HCT116 (cell line): ENCODE results near the gene MOB3C. TPM values are rescaled to one million over a fixed set of nuclear protein-coding genes. Genes with fewer than 3 reads are reported as not detected.

ENCODE experiments used
- ATAC-seq: fragments of 200-7000 bp; cut with Tn5 transposase; 2 replicates; pipeline ENCODE4 v1.9.1; 2020; ENCODE audit warnings: mild to moderate bottlenecking, moderate library complexity
- BruUV-seq: library from RNA; stranded (reverse); fragments of 400-500 nt; replicated peaks from 2 replicates; lab custom pipeline; 2021; lab: Mats Ljungman, UMichigan
- CTCF ChIA-PET: fragments of 300-600 bp; sonication (Branson Sonifier 250); formaldehyde crosslinking; loops from one replicate; lab custom pipeline; 2021; ENCODE audit warnings: antibody characterized with exemption; lab: Charles Lee
- POLR2A ChIA-PET: fragments of 300-600, 350-600 bp; sonication (Branson Sonifier 250); formaldehyde crosslinking; loops from one replicate; lab custom pipeline; 2021; ENCODE audit warnings: antibody characterized with exemption; lab: Charles Lee
- RAD21 ChIA-PET, 2 experiments: fragments of 300-600 bp; sonication (Branson Sonifier 250); formaldehyde crosslinking; loops; one replicate each; lab custom pipeline; 2023; ENCODE audit warnings: low total read pairs in 2 of 2; ENCODE audit not compliant: uncharacterized antibody in 2 of 2, unreplicated experiment in 2 of 2, low non-redundant PET in 1 of 2; lab: Charles Lee
- DNase-seq: peaks from one replicate; pipeline ENCODE4 v3.0.0-alpha.2; 2010; ENCODE audit warnings: low read depth, low spot score
- H2AFZ ChIP-seq: fragments of 200-600 bp; shearing (Covaris generic), sonication (generic); 2 replicates; pipeline ENCODE4 v1.6.1; 2017; ENCODE audit warnings: low read depth, mixed run types, mixed read lengths, antibody characterized with exemption, low read length; ENCODE audit not compliant: poor library complexity, severe bottlenecking
- H3K27ac ChIP-seq: 2 replicates; pipeline ENCODE4 v1.5.1; 2012; ENCODE audit warnings: low read depth, low read length
- H3K27me3 ChIP-seq: fragments of 200-600 bp; sonication (generic); 2 replicates; pipeline ENCODE4 v1.6.1; 2016; ENCODE audit warnings: mixed run types, low read length, mixed read lengths; ENCODE audit not compliant: insufficient read depth
- H3K36me3 ChIP-seq, 2 experiments: fragments of 200-500 bp in 1 of 2; fragments of 200-600 bp in 1 of 2; sonication (Bioruptor generic) in 1 of 2; sonication (generic) in 1 of 2; 2 replicates each; pipeline versions ENCODE4 v1.5.1 to v1.6.1; 2014 to 2016; ENCODE audit warnings: low read length in 2 of 2, inconsistent platforms in 1 of 2, mixed read lengths in 1 of 2, mixed run types in 1 of 2; ENCODE audit not compliant: insufficient read depth in 2 of 2, control insufficient read depth in 1 of 2
- H3K4me1 ChIP-seq, 2 experiments: fragments of 200-600 bp in 1 of 2; sonication (generic) in 1 of 2; 2 replicates each; pipeline versions ENCODE4 v1.5.1 to v1.6.1; 2012 to 2017; ENCODE audit warnings: low read length in 2 of 2, inconsistent platforms in 1 of 2, mild to moderate bottlenecking in 1 of 2, mixed read lengths in 1 of 2, mixed run types in 1 of 2, moderate library complexity in 1 of 2; ENCODE audit not compliant: insufficient read depth in 2 of 2, control insufficient read depth in 1 of 2
- H3K4me2 ChIP-seq: fragments of 200-600 bp; sonication (generic); 2 replicates; pipeline ENCODE4 v1.6.1; 2017; ENCODE audit warnings: mixed run types, low read length, mixed read lengths
- H3K4me3 ChIP-seq, 2 experiments: fragments of 200-600 bp in 1 of 2; sonication (generic) in 1 of 2; replicated peaks in 1 of 2; 2 replicates each; pipeline ENCODE4 v1.5.1; 2011 to 2016; ENCODE audit warnings: low read length in 2 of 2, control low read depth in 1 of 2, low read depth in 1 of 2, mild to moderate bottlenecking in 1 of 2, mixed read lengths in 1 of 2, mixed run types in 1 of 2
- H3K79me2 ChIP-seq: fragments of 200-600 bp; sonication (generic); 2 replicates; pipeline ENCODE4 v1.6.1; 2017; ENCODE audit warnings: mild to moderate bottlenecking, mixed run types, low read length, moderate library complexity, mixed read lengths; ENCODE audit not compliant: insufficient read depth
- H3K9ac ChIP-seq: fragments of 200-600 bp; sonication (generic); 2 replicates; pipeline ENCODE4 v1.6.1; 2016; ENCODE audit warnings: low read length, mixed read lengths
- H3K9me2 ChIP-seq: fragments of 200-600 bp; sonication (generic), shearing (Covaris generic); 2 replicates; pipeline ENCODE4 v1.6.1; 2017; ENCODE audit warnings: mixed run types, mild to moderate bottlenecking, moderate library complexity; ENCODE audit not compliant: insufficient read depth
- H3K9me3 ChIP-seq, 2 experiments: fragments of 200-500 bp in 1 of 2; fragments of 200-600 bp in 1 of 2; sonication (Bioruptor generic) in 1 of 2; sonication (generic) in 1 of 2; 2 replicates each; pipeline ENCODE4 v1.6.1; 2014 to 2017; ENCODE audit warnings: low read length in 2 of 2, mixed read lengths in 2 of 2, inconsistent platforms in 1 of 2, low read depth in 1 of 2, mild to moderate bottlenecking in 1 of 2, mixed run types in 1 of 2, moderate library complexity in 1 of 2; ENCODE audit not compliant: control insufficient read depth in 1 of 2, insufficient read depth in 1 of 2
- H4K20me1 ChIP-seq: fragments of 200-600 bp; sonication (generic), shearing (Covaris generic); 2 replicates; pipeline ENCODE4 v1.6.1; 2017; ENCODE audit warnings: mixed run types, mild to moderate bottlenecking, moderate library complexity; ENCODE audit not compliant: insufficient read depth
- CTCF ChIP-seq, 3 experiments: fragments of 200-600 bp in 1 of 3; sonication (generic) in 1 of 3; IDR thresholded peaks in 2 of 3; conservative IDR thresholded peaks in 1 of 3; 2 replicates each; pipeline ENCODE4 v1.5.1; 2012 to 2017; ENCODE audit warnings: low read depth in 2 of 3, low read length in 2 of 3, antibody characterized with exemption in 1 of 3, borderline replicate concordance in 1 of 3, control low read depth in 1 of 3, mild to moderate bottlenecking in 1 of 3, mixed read lengths in 1 of 3, mixed run types in 1 of 3, moderate library complexity in 1 of 3; ENCODE audit not compliant: insufficient read depth in 1 of 3
- EGR1 ChIP-seq: IDR thresholded peaks from 2 replicates; pipeline ENCODE4 v1.6.1; 2012; ENCODE audit warnings: low read depth
- FOSL1 ChIP-seq: IDR thresholded peaks from 2 replicates; pipeline ENCODE4 v1.6.1; 2012; ENCODE audit warnings: low read depth
- JUND ChIP-seq: IDR thresholded peaks from 2 replicates; pipeline ENCODE4 v1.6.1; 2012
- POLR2A ChIP-seq: IDR thresholded peaks from 2 replicates; pipeline ENCODE4 v1.7.0; 2011; ENCODE audit warnings: borderline replicate concordance; ENCODE audit not compliant: insufficient read depth, insufficient read length; ENCODE audit errors: extremely low read depth
- POLR2AphosphoS5 ChIP-seq: IDR thresholded peaks from 2 replicates; pipeline ENCODE4 v1.6.1; 2011; ENCODE audit warnings: mild to moderate bottlenecking, low read depth, low read length, moderate library complexity
- REST ChIP-seq: IDR thresholded peaks from 2 replicates; pipeline ENCODE4 v1.6.1; 2012; ENCODE audit warnings: low read depth
- SRF ChIP-seq: IDR thresholded peaks from 2 replicates; pipeline ENCODE4 v1.6.1; 2012; ENCODE audit warnings: low read depth
- TCF7L2 ChIP-seq: IDR thresholded peaks from 2 replicates; pipeline ENCODE4 v1.7.0; 2011; ENCODE audit warnings: borderline replicate concordance, inconsistent platforms; ENCODE audit not compliant: insufficient read depth, insufficient read length; ENCODE audit errors: extremely low read depth
- YY1 ChIP-seq: IDR thresholded peaks from 2 replicates; pipeline ENCODE4 v1.6.1; 2011; ENCODE audit warnings: low read length, low read depth, moderate library complexity, mild to moderate bottlenecking; ENCODE audit not compliant: insufficient replicate concordance; ENCODE audit errors: extremely low read depth
- ZBTB33 ChIP-seq: IDR thresholded peaks from 2 replicates; pipeline ENCODE4 v1.6.1; 2011; ENCODE audit warnings: mild to moderate bottlenecking, low read length, moderate library complexity; ENCODE audit not compliant: insufficient replicate concordance; ENCODE audit errors: extremely low read depth
- ZFX ChIP-seq: fragments of 450-650 bp; IDR thresholded peaks from 2 replicates; pipeline ENCODE4 v1.6.1; 2017
- ZNF274 ChIP-seq: fragments of 200-500 bp; sonication (Bioruptor generic); IDR thresholded peaks from 2 replicates; pipeline ENCODE4 v1.6.1; 2014; ENCODE audit warnings: mild to moderate bottlenecking, low read depth, low read length, inconsistent platforms
- intact Hi-C: fragments of 100-400 bp; cut with micrococcal nuclease; formaldehyde crosslinking; loops from 2 replicates; pipeline ENCODE4 v1.10.0; 2022
- total RNA-seq: library from RNA; stranded (reverse); gene quantifications from one replicate; pipeline ENCODE4 v1.2.1, GENCODE V29; 2021; ENCODE audit not compliant: unreplicated experiment

MOB3C gene
- total RNA-seq, 1 experiment from 2014 or later, result 5.5 TPM

GRCh38 chr1:46596036-46596435, 20.6 kb downstream of the MOB3C start:
- Histone ChIP-seq H4K20me1 (no peaks in the 10 kb centered on the region), H3K9ac (no peak overlapping the region), H3K4me3 (no peak overlapping the region), H3K79me2 (no peaks in the 10 kb centered on the region; the same call in 1 of the 2 replicates), H3K27me3 (no peaks in the 10 kb centered on the region), H3K4me1 (no peaks in the 10 kb centered on the region), H3K4me2 (no peak overlapping the region), H3K27ac (no peak overlapping the region), H3K9me3 (no peaks in the 10 kb centered on the region), H3K36me3 (peaks cover 8 to 17% of the 10 kb centered on the region in 2 experiments; a peak in 2 of 4 replicates), H3K9me2 (no peaks in the 10 kb centered on the region), H2AFZ (no peak overlapping the region)
- DNase-seq (no peak), ATAC-seq (no peak)
- no peak for TF ChIP-seq ZFX
- no peak for TF ChIP-seq ZNF274
- TF ChIP-seq EGR1, result no peak
- TF ChIP-seq YY1, result no peak
- no peak for TF ChIP-seq SRF
- intact Hi-C loops, result no loop called here
- ChIA-PET RAD21 (no interaction called here), POLR2A (no interaction called here), CTCF (no interaction called here)
- BruUV-seq, result no TSS peak

GRCh38 chr1:46595127-46595526, 21.5 kb downstream of the MOB3C start:
- Histone ChIP-seq H3K36me3 (peaks cover 12 to 23% of the 10 kb centered on the region in 2 experiments; a peak in 2 of 4 replicates), H3K27me3 (no peaks in the 10 kb centered on the region), H3K9ac (no peak overlapping the region), H4K20me1 (no peaks in the 10 kb centered on the region), H3K79me2 (no peaks in the 10 kb centered on the region; the same call in 1 of the 2 replicates), H3K27ac (no peak overlapping the region), H3K9me3 (no peaks in the 10 kb centered on the region), H3K4me2 (no peak overlapping the region), H3K9me2 (no peaks in the 10 kb centered on the region), H3K4me1 (no peaks in the 10 kb centered on the region), H3K4me3 (no peak overlapping the region), H2AFZ (no peak overlapping the region)
- ChIA-PET POLR2A (no interaction called here), CTCF (no interaction called here), RAD21 (no interaction called here)
- no TSS peak for BruUV-seq
- DNase-seq (no peak), ATAC-seq (no peak)
- intact Hi-C loops, result no loop called here
- TF ChIP-seq FOSL1, result no peak
- TF ChIP-seq CTCF (IDR thresholded peaks at IDR 0.05 in 2 of 3, conservative IDR thresholded peaks at IDR 0.05 in 1 of 3; ENCODE audit: borderline replicate concordance in 1 of 3, insufficient read depth in 1 of 3, low read depth in 2 of 3, low read length in 2 of 3), result no peak
- TF ChIP-seq SRF, result no peak
- no peak for TF ChIP-seq ZBTB33
- TF ChIP-seq JUND, result no peak
- no peak for TF ChIP-seq REST
- TF ChIP-seq POLR2AphosphoS5, result no peak
- TF ChIP-seq YY1, result no peak
- TF ChIP-seq TCF7L2, result no peak
- no peak for TF ChIP-seq POLR2A
